BE2C (cell line): ENCODE measurements around the gene TUBGCP5.
A peak's percentile ranks its signal among the peaks of the same experiment; 100 is the strongest.

ENCODE experiments used
- DNase-seq: peaks from one replicate; pipeline ENCODE4 v3.0.0-alpha.2; 2020
- H3K27me3 ChIP-seq: fragments of 250-450 bp; sonication (Bioruptor Pico); 2 replicates; pipeline ENCODE4 v1.5.1; 2020; ENCODE audit warnings: mild to moderate bottlenecking
- H3K36me3 ChIP-seq: fragments of 250-450 bp; sonication (Bioruptor Pico); 2 replicates; pipeline ENCODE4 v1.5.1; 2020; ENCODE audit warnings: mild to moderate bottlenecking
- H3K4me1 ChIP-seq: fragments of 250-450 bp; sonication (Bioruptor Pico); 2 replicates; pipeline ENCODE4 v1.5.1; 2020
- H3K4me3 ChIP-seq: 2 replicates; pipeline ENCODE4 v1.5.1; 2011; ENCODE audit warnings: low read depth, low read length
- H3K9me3 ChIP-seq: fragments of 250-450 bp; sonication (Bioruptor Pico); 2 replicates; pipeline ENCODE4 v1.5.1; 2020
- CTCF ChIP-seq: IDR thresholded peaks from 2 replicates; pipeline ENCODE4 v1.5.1; 2012; ENCODE audit warnings: mild to moderate bottlenecking, low read depth, low read length

The TUBGCP5 gene

GRCh38 chr15:22979238-22980188 is 59.9 kb downstream of the TUBGCP5 start:
- peak overlapping the region; percentile 67 for H3K4me3 ChIP-seq
- no peaks in the 10 kb centered on the region for H3K27me3 ChIP-seq
- no peaks in the 10 kb centered on the region for H3K9me3 ChIP-seq
- peak; percentile 68 for DNase-seq
- H3K4me1 ChIP-seq, result no peaks in the 10 kb centered on the region
- TF ChIP-seq CTCF, result no peak
- H3K36me3 ChIP-seq, result no peaks in the 10 kb centered on the region

GRCh38 chr15:22978691-22979237 is 60.6 kb downstream of the TUBGCP5 start:
- DNase-seq, result no peak
- no peak for TF ChIP-seq CTCF
- H3K27me3 ChIP-seq, result no peaks in the 10 kb centered on the region
- H3K4me3 ChIP-seq, result peak overlapping the region; percentile 67
- H3K9me3 ChIP-seq, result no peaks in the 10 kb centered on the region
- H3K4me1 ChIP-seq, result no peaks in the 10 kb centered on the region
- H3K36me3 ChIP-seq, result no peaks in the 10 kb centered on the region

- Histone ChIP-seq H3K4me3 (no peak overlapping the region), H3K27me3 (no peaks in the 10 kb centered on the region), H3K9me3 (no peaks in the 10 kb centered on the region), H3K36me3 (no peaks in the 10 kb centered on the region), H3K4me1 (no peaks in the 10 kb centered on the region)
- no peak for DNase-seq
- TF ChIP-seq CTCF, result no peak
Measured at GRCh38 chr15:22974745-22975144, 64.6 kb downstream of the TUBGCP5 start.

- DNase-seq, result no peak
- Histone ChIP-seq H3K9me3 (no peaks in the 10 kb centered on the region), H3K4me1 (no peaks in the 10 kb centered on the region), H3K36me3 (no peaks in the 10 kb centered on the region), H3K27me3 (no peaks in the 10 kb centered on the region), H3K4me3 (no peak overlapping the region)
- TF ChIP-seq CTCF, result no peak
Measured at GRCh38 chr15:22973987-22974386, 65.4 kb downstream of the TUBGCP5 start.

- H3K36me3 ChIP-seq, result no peaks in the 10 kb centered on the region
- no peak for DNase-seq
- no peak for TF ChIP-seq CTCF
- no peaks in the 10 kb centered on the region for H3K4me1 ChIP-seq
- no peaks in the 10 kb centered on the region for H3K27me3 ChIP-seq
- H3K9me3 ChIP-seq, result no peaks in the 10 kb centered on the region
- H3K4me3 ChIP-seq, result no peak overlapping the region
Measured at GRCh38 chr15:22973286-22973685, 66.1 kb downstream of the TUBGCP5 start.

GRCh38 chr15:22969489-22969888 is 69.9 kb downstream of the TUBGCP5 start:
- Histone ChIP-seq H3K4me3 (no peak overlapping the region), H3K9me3 (no peaks in the 10 kb centered on the region), H3K36me3 (no peaks in the 10 kb centered on the region), H3K4me1 (peaks cover under 1% of the 10 kb centered on the region; the same call in 1 of the 2 replicates), H3K27me3 (no peaks in the 10 kb centered on the region)
- TF ChIP-seq CTCF, result no peak
- DNase-seq, result no peak
